ENCODE measurements around the gene PLCD1. TPM values are rescaled to one million over a fixed set of nuclear protein-coding genes. Genes with fewer than 3 reads are reported as not detected.

PLCD1 gene
- total RNA-seq, 1 donor from 2014 or later: 28.7 TPM

DNA sequence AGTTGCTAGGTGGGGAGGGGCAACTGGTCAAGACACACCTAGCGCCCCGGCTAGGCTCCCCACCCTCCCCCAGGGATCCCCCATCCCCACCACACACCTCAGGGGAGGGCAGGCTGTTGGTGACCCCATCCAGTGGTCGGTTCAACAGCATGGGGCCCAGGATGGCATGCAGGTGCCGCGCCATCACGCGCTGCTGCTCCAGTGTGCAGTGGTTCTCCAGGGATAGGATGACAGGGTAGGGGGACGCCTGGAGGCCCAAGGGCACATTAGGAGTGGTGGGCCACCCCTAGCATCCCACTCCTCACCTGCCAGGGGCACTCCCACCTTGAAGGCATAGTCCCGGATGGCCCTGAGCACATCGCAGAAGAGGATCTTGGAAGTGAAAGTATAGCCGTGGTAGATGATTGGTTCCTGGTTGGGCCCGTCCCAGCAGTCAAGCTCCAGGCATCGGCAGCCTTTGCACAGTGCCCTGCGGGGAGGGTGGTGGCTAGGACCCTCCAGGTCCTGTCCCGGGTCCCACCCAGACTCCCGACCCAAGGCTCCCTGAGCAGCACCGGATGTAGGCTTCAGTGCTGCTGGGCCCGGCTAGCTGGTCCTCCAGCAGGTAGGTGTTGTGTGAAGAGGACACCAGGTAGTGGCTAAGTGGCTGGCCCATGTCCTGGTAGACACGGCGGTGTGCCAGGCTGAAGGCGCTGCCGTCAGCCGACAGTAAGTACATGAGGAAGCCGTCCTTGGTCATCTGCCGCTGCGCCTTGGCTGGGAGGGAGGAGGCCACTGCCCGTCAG is 19.4 kb downstream of the PLCD1 start:
- DNase-seq (ENCODE audit: extremely low spot score, unreplicated experiment): no peak
- peaks cover 16% of the 10 kb centered on the region for H3K36me3 Mint-ChIP-seq
- no peak overlapping the region for H3K27ac Mint-ChIP-seq
- H3K4me3 Mint-ChIP-seq: no peak overlapping the region
- H3K27me3 Mint-ChIP-seq: no peaks in the 10 kb centered on the region
- peaks cover 6% of the 10 kb centered on the region for H3K4me1 Mint-ChIP-seq (ENCODE audit: unreplicated experiment)
- H3K9me3 Mint-ChIP-seq: peaks cover 2% of the 10 kb centered on the region
- TF ChIP-seq, protein P1, sequence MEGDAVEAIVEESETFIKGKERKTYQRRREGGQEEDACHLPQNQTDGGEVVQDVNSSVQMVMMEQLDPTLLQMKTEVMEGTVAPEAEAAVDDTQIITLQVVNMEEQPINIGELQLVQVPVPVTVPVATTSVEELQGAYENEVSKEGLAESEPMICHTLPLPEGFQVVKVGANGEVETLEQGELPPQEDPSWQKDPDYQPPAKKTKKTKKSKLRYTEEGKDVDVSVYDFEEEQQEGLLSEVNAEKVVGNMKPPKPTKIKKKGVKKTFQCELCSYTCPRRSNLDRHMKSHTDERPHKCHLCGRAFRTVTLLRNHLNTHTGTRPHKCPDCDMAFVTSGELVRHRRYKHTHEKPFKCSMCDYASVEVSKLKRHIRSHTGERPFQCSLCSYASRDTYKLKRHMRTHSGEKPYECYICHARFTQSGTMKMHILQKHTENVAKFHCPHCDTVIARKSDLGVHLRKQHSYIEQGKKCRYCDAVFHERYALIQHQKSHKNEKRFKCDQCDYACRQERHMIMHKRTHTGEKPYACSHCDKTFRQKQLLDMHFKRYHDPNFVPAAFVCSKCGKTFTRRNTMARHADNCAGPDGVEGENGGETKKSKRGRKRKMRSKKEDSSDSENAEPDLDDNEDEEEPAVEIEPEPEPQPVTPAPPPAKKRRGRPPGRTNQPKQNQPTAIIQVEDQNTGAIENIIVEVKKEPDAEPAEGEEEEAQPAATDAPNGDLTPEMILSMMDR (conservative IDR thresholded peaks at IDR 0.05): no peak

DNA sequence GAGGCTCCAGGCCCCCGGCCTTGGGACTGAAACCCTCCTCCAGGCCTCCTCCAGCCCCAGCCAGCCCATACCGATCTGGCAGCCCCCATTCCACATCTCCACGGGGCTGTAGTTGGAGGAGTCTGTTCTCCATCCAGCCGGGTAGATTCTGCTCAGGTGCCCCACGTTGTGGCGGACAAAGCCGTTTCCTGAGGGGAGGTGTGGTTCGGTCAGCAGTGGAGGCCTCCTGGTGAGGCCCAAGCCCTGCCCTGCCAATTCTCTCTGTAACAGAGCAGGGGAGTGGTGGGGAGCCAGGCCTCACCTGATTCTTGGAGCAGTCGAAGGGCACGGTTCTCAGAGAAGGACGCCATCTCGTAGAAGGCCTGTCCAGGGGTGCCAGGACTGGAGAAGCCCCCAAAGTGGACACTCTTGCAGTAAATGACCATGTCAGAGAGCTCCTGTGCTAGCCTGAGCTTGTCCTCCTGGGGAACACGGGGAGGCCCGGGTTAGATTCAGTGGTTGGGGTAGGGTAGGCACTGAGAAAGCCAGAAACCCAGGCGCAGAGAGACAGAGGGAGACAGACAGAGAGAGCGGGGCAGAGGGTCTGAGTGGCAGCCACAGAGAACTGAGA is 20.4 kb downstream of the PLCD1 start:
- Mint-ChIP-seq H3K27ac (no peak overlapping the region), H3K36me3 (peaks cover 11% of the 10 kb centered on the region)

DNA sequence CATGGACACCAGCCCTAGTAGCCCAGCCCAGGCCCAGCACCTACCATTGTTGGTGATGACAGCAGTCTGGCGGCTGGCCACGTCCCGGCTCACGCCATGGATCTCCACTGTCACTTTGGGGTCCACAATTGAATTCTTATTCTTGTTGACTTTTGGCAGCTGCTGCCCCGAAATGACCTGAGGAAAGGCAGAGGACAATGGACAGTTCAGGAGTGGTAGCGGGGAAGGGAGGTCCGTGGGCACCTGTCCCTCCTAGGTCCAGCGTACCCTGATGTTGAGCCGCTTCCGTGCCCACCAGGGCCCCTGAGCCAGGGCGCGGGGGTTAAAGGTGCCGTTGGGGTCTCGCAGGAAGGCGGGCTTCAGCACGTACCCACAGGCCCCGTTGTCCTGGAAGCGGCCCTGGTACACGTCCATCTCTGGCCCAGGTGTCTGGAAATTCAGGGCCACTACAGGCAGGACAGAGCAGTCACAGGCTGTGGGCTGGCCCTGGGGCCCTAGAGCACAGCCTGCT is 21.2 kb downstream of the PLCD1 start:
- no peaks in the 10 kb centered on the region for H3K9me3 Mint-ChIP-seq
- H3K27ac Mint-ChIP-seq: no peak overlapping the region
- H3K27me3 Mint-ChIP-seq: no peaks in the 10 kb centered on the region
- peaks cover 15% of the 10 kb centered on the region for H3K4me1 Mint-ChIP-seq (ENCODE audit: unreplicated experiment)
- DNase-seq (ENCODE audit: extremely low spot score, unreplicated experiment): no peak
- TF ChIP-seq, protein P1 (conservative IDR thresholded peaks at IDR 0.05): no peak
- H3K36me3 Mint-ChIP-seq: peaks cover 5% of the 10 kb centered on the region
- H3K4me3 Mint-ChIP-seq: no peak overlapping the region

More for the DNA sequence above, 20.4 kb downstream of the PLCD1 start:
- TF ChIP-seq, protein P1 (conservative IDR thresholded peaks at IDR 0.05): no peak
- peaks cover 15% of the 10 kb centered on the region for H3K4me1 Mint-ChIP-seq (ENCODE audit: unreplicated experiment)
- H3K27me3 Mint-ChIP-seq: no peaks in the 10 kb centered on the region
- no peak overlapping the region for H3K4me3 Mint-ChIP-seq
- DNase-seq (ENCODE audit: extremely low spot score, unreplicated experiment): no peak
- no peaks in the 10 kb centered on the region for H3K9me3 Mint-ChIP-seq

DNA sequence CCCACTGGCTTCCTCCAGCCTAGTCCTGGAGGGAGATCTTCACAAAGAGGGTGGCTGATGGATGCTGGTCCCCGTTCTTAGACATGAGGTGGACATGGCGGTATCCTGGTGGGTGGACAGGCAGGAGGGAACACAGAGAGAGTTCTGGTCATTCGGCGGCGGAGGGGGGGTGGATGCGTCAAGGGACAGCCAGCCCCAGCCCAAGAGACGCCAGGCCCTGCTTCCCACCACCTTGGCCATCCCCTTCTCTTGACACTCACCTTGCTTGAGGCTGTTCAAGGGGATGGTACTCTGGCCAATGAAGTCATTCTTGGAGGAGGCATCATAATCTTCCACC is 21.7 kb downstream of the PLCD1 start:
- no peak for DNase-seq (ENCODE audit: extremely low spot score, unreplicated experiment)
- H3K36me3 Mint-ChIP-seq: peaks cover 5% of the 10 kb centered on the region
- TF ChIP-seq, protein P1 (conservative IDR thresholded peaks at IDR 0.05): no peak
- no peak overlapping the region for H3K4me3 Mint-ChIP-seq
- H3K4me1 Mint-ChIP-seq (ENCODE audit: unreplicated experiment): peaks cover 15% of the 10 kb centered on the region
- no peak overlapping the region for H3K27ac Mint-ChIP-seq
- no peaks in the 10 kb centered on the region for H3K27me3 Mint-ChIP-seq
- no peaks in the 10 kb centered on the region for H3K9me3 Mint-ChIP-seq

DNA sequence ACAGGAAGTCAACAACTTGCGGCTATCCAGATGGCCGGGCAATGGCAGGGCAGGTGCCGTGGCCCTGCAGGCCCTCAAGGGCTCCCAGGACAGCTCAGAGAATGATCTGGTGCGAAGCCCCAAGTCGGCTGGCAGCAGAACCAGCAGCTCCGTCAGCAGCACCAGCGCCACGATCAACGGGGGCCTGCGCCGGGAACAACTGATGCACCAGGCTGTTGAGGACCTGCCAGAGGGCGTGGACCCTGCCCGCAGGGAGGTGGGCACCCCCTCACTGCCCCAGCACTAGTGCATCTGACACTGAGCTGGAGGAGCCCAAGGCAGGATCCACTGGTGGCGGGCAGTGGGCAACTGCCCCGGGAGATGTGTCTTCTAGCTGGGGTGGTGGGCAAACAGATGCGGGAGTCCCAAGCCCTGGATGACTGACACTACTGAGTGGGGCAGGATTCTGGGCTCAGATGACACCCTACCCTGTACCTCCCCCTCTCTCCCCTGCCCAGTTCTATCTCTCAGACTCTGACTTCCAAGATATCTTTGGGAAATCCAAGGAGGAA is 22.9 kb downstream of the PLCD1 start:
- Mint-ChIP-seq H3K9me3 (no peaks in the 10 kb centered on the region), H3K27me3 (no peaks in the 10 kb centered on the region), H3K27ac (no peak overlapping the region), H3K4me3 (no peak overlapping the region), H3K4me1 (ENCODE audit: unreplicated experiment) (peaks cover 15% of the 10 kb centered on the region), H3K36me3 (peaks cover 5% of the 10 kb centered on the region)
- TF ChIP-seq, protein P1 (conservative IDR thresholded peaks at IDR 0.05): no peak
- DNase-seq (ENCODE audit: extremely low spot score, unreplicated experiment): no peak

All from type B pancreatic cell (in vitro differentiated cells).